GM12873 (cell line): ENCODE results near the gene SFXN5.

ENCODE experiments used
- CTCF ChIP-seq: IDR thresholded peaks from 2 replicates; pipeline ENCODE4 v1.5.1; 2012; ENCODE audit warnings: low read depth, mild to moderate bottlenecking, moderate library complexity, low read length, control low read depth; ENCODE audit not compliant: insufficient read depth; ENCODE audit errors: missing control alignments

Gene SFXN5

GRCh38 chr2:72952110-72952823 is 119.2 kb downstream of the SFXN5 start:
- TF ChIP-seq CTCF = no peak

GRCh38 chr2:72951303-72952095 is 120.0 kb downstream of the SFXN5 start:
- no peak for TF ChIP-seq CTCF

GRCh38 chr2:72950558-72951255 is 120.8 kb downstream of the SFXN5 start:
- TF ChIP-seq CTCF = no peak

- TF ChIP-seq CTCF = no peak
These were observed 121.9 kb downstream of the SFXN5 start for GRCh38 chr2:72949642-72950041.

- TF ChIP-seq CTCF = no peak
These were observed 122.5 kb downstream of the SFXN5 start for GRCh38 chr2:72949045-72949444.

- TF ChIP-seq CTCF = no peak
These were observed 123.3 kb downstream of the SFXN5 start for GRCh38 chr2:72947952-72948830.

DNA sequence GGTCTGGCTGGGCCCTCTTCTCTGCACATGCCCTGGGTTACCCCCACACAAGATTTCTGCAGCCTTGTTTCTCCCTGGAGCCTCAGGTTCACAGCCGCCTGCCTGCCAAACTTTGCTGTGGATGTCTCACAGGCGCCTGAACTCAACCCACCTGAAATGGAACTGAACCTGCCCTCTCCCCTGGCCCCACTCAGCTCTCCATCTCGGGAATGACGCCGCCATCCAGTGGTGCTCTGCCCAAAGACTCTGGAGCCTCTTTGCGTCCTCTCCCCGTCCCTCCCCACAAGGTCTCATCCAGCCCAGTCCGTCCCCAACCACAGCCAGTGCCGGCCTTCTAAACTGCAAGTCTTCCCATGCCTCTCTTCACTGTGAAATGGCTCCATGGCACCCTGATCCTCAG is 125.0 kb downstream of the SFXN5 start:
- TF ChIP-seq CTCF = no peak
